Endothelial cell of umbilical vein (primary cell): Measurements from ENCODE around the gene DLGAP4. TPM values are rescaled to one million over a fixed set of nuclear protein-coding genes. Genes with fewer than 3 reads are reported as not detected.
"Not testable (repeated sequence)": the region's sequence is repeated elsewhere in the genome, so short reads cannot be mapped to it uniquely, and the experiment has no call there.

Experiments
- BruUV-seq: library from RNA; stranded (reverse); fragments of 400-500 nt; replicated peaks from 2 replicates; lab custom pipeline; 2021; lab: Mats Ljungman, UMichigan
- CTCF ChIA-PET: fragments of 300-600, 350-600 bp; sonication (Branson Sonifier 250); formaldehyde crosslinking; loops from one replicate; lab custom pipeline; 2021; ENCODE audit warnings: antibody characterized with exemption, inconsistent platforms; lab: Charles Lee
- POLR2A ChIA-PET: fragments of 300-600, 350-600 bp; sonication (Branson Sonifier 250); formaldehyde crosslinking; loops from one replicate; lab custom pipeline; 2021; ENCODE audit warnings: antibody characterized with exemption, inconsistent platforms; lab: Charles Lee
- DNase-seq: peaks from one replicate; pipeline ENCODE4 v3.0.0-alpha.2; 2011; ENCODE audit warnings: low read depth, low spot score
- FAIRE-seq: peaks from 2 replicates; lab custom pipeline; 2011; peaks lifted over from hg19 to GRCh38; lab: Jason Lieb, UNC
- H2AFZ ChIP-seq: 2 replicates; pipeline ENCODE4 v1.6.0; 2012; ENCODE audit warnings: low read depth, low read length, control low read depth, inconsistent platforms
- H3K27ac ChIP-seq: 2 replicates; pipeline ENCODE4 v1.5.1; 2011; ENCODE audit warnings: low read depth, mild to moderate bottlenecking, control low read depth, low read length, moderate library complexity; ENCODE audit not compliant: insufficient read depth
- H3K27me3 ChIP-seq, 2 experiments: 2 replicates each; pipeline versions ENCODE4 v1.6.0 to v1.6.1; 2011; ENCODE audit warnings: low read length in 2 of 2, mixed read lengths in 1 of 2; ENCODE audit not compliant: control insufficient read depth in 2 of 2, insufficient read depth in 2 of 2
- H3K36me3 ChIP-seq, 2 experiments: 2 replicates in 1 of 2; 3 replicates in 1 of 2; pipeline ENCODE4 v1.5.1; 2011; ENCODE audit warnings: low read length in 2 of 2, mild to moderate bottlenecking in 1 of 2, moderate library complexity in 1 of 2; ENCODE audit not compliant: control insufficient read depth in 2 of 2, insufficient read depth in 2 of 2; ENCODE audit errors: extremely low read depth in 1 of 2
- H3K4me1 ChIP-seq: 3 replicates; pipeline ENCODE4 v1.5.1; 2011; ENCODE audit warnings: mild to moderate bottlenecking, low read length; ENCODE audit not compliant: control insufficient read depth, insufficient read depth; ENCODE audit errors: extremely low read depth
- H3K4me2 ChIP-seq: 2 replicates; pipeline ENCODE4 v1.6.1; 2011; ENCODE audit warnings: low read length, control low read depth, mixed read lengths; ENCODE audit not compliant: insufficient read depth
- H3K4me3 ChIP-seq, 3 experiments: fragments of 200-600 bp in 1 of 3; sonication (generic), shearing (Covaris generic) in 1 of 3; replicated peaks in 1 of 3; 2 replicates each; pipeline ENCODE4 v1.5.1; 2011 to 2016; ENCODE audit warnings: control low read depth in 3 of 3, low read length in 3 of 3, mild to moderate bottlenecking in 2 of 3, inconsistent platforms in 1 of 3, low read depth in 1 of 3, moderate library complexity in 1 of 3; ENCODE audit not compliant: insufficient read depth in 1 of 3
- H3K79me2 ChIP-seq: 2 replicates; pipeline ENCODE4 v1.6.0; 2012; ENCODE audit warnings: low read length, inconsistent platforms; ENCODE audit not compliant: control insufficient read depth, insufficient read depth
- H3K9ac ChIP-seq: replicated peaks from 2 replicates; pipeline ENCODE3; 2011; ENCODE audit warnings: low read length, control low read depth; ENCODE audit not compliant: insufficient read depth; ENCODE audit errors: extremely low read depth
- H3K9me1 ChIP-seq: replicated peaks from 3 replicates; pipeline ENCODE4 v1.6.0; 2011; ENCODE audit warnings: mild to moderate bottlenecking, low read length; ENCODE audit not compliant: control insufficient read depth, insufficient read depth; ENCODE audit errors: extremely low read depth
- H3K9me3 ChIP-seq: replicated peaks from 2 replicates; pipeline ENCODE4 v1.5.1; 2012; ENCODE audit warnings: low read length, inconsistent platforms; ENCODE audit not compliant: control insufficient read depth, insufficient read depth
- H4K20me1 ChIP-seq: replicated peaks from 2 replicates; pipeline ENCODE3; 2011; ENCODE audit warnings: mild to moderate bottlenecking, low read length; ENCODE audit not compliant: control insufficient read depth, insufficient read depth; ENCODE audit errors: extremely low read depth
- EZH2 ChIP-seq: IDR thresholded peaks from 2 replicates; pipeline ENCODE4 v1.6.1; 2012; ENCODE audit warnings: borderline replicate concordance, low read depth, mild to moderate bottlenecking, moderate library complexity, low read length, inconsistent platforms; ENCODE audit not compliant: severe bottlenecking
- FOS ChIP-seq: IDR thresholded peaks from 2 replicates; pipeline ENCODE4 v1.6.1; 2011; ENCODE audit warnings: mild to moderate bottlenecking, low read length, moderate library complexity, borderline replicate concordance; ENCODE audit not compliant: insufficient read depth
- JUN ChIP-seq: IDR thresholded peaks from 2 replicates; pipeline ENCODE4 v1.6.1; 2011; ENCODE audit warnings: borderline replicate concordance, low read depth; ENCODE audit not compliant: insufficient read length, insufficient read depth
- MYC ChIP-seq: IDR thresholded peaks from one replicate; pipeline ENCODE4 v1.6.1; 2011; ENCODE audit warnings: mild to moderate bottlenecking, low read depth, low read length
- POLR2AphosphoS5 ChIP-seq: IDR thresholded peaks from 2 replicates; pipeline ENCODE4 v1.6.1; 2012; ENCODE audit warnings: low read depth, mild to moderate bottlenecking, control low read depth, low read length, moderate library complexity; ENCODE audit not compliant: insufficient read depth
- dilution Hi-C: fragments of 300-500 bp; cut with MboI; formaldehyde crosslinking; loops from one replicate; pipeline ENCODE4 v1.15.0; 2019; ENCODE audit warnings: low sequenced_read_pairs; ENCODE audit not compliant: extremely low pct_ligation_motif_present
- intact Hi-C: fragments of 100-400 bp; cut with micrococcal nuclease; formaldehyde crosslinking; loops from one replicate; pipeline ENCODE4 v1.10.0; 2022
- polyA plus RNA-seq, 4 experiments: library from polyadenylated mRNA; depleted of rRNA in 3 of 4; stranded (reverse) in 3 of 4; unstranded in 1 of 4; fragments of >200 nt; gene quantifications; 2 replicates each; pipeline versions ENCODE4 v1.2.1 to v1.2.3, GENCODE V29; 2011 to 2012; ENCODE audit warnings: missing spikeins in 1 of 4
- total RNA-seq: library from RNA; stranded (reverse); gene quantifications from 2 replicates; pipeline ENCODE4 v1.2.3, GENCODE V29; 2021
- TF ChIP-seq, protein P1 (sequence below), 2 donors: IDR thresholded peaks; 1 replicate in 1 of 2; 2 replicates in 1 of 2; pipeline ENCODE4 v1.5.1; 2011; ENCODE audit warnings: low read length in 2 of 2, mild to moderate bottlenecking in 2 of 2, moderate library complexity in 2 of 2, control low read depth in 1 of 2, inconsistent platforms in 1 of 2, low read depth in 1 of 2; ENCODE audit not compliant: insufficient read depth in 1 of 2; ENCODE audit errors: extremely low read depth in 1 of 2

The DLGAP4 gene
- total and polyA plus RNA-seq, 2 donors (not counting 3 experiments of a cell fraction or from before 2014, with no cell fraction given), result 57.5 to 125 TPM

DNA sequence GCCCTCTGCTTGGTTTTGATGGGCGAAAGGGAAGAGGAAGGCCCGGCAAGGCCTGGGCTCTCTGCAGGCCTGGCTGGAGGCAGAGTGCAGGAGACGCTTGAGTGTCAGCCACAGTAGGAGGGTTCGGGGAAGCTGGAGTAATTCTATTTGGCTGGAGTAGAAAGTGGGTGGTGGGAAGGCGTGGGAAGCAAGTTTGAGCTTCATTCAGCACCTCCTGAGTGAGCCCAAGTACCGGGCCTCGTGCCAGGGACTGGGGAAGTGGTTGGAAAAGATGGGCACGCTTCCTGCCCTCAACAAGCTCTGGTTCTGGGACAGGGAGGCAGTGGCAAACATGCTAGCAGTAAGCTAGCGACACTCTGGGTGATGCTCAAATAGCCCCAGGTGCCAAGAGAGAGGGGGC lies 72.5 kb downstream of the DLGAP4 start:
- no peak overlapping the region for H3K4me3 ChIP-seq
- H4K20me1 ChIP-seq, result no peaks in the 10 kb centered on the region
- FAIRE-seq, result no peak
- intact Hi-C loops, result loop anchor here (10.0 kb wide), 1 partner anchor 1724 kb away; no protein-coding TSS in a partner anchor
- H3K27me3 ChIP-seq, result peaks cover 1 to 3% of the 10 kb centered on the region in 2 experiments
- H3K79me2 ChIP-seq, result no peaks in the 10 kb centered on the region
- dilution Hi-C loops, result no loop called here
- no peaks in the 10 kb centered on the region for H3K4me1 ChIP-seq
- no peak overlapping the region for H2AFZ ChIP-seq
- H3K9ac ChIP-seq, result no peak overlapping the region
- no peak overlapping the region for H3K27ac ChIP-seq
- no TSS peak for BruUV-seq
- TF ChIP-seq FOS, result no peak
- no peak for TF ChIP-seq MYC
- no peak for TF ChIP-seq JUN
- no peak for TF ChIP-seq POLR2AphosphoS5
- TF ChIP-seq EZH2, result no peak
- TF ChIP-seq, protein P1, sequence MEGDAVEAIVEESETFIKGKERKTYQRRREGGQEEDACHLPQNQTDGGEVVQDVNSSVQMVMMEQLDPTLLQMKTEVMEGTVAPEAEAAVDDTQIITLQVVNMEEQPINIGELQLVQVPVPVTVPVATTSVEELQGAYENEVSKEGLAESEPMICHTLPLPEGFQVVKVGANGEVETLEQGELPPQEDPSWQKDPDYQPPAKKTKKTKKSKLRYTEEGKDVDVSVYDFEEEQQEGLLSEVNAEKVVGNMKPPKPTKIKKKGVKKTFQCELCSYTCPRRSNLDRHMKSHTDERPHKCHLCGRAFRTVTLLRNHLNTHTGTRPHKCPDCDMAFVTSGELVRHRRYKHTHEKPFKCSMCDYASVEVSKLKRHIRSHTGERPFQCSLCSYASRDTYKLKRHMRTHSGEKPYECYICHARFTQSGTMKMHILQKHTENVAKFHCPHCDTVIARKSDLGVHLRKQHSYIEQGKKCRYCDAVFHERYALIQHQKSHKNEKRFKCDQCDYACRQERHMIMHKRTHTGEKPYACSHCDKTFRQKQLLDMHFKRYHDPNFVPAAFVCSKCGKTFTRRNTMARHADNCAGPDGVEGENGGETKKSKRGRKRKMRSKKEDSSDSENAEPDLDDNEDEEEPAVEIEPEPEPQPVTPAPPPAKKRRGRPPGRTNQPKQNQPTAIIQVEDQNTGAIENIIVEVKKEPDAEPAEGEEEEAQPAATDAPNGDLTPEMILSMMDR (IDR thresholded peaks at IDR 0.05; ENCODE audit: extremely low read depth in 1 of 2, insufficient read depth in 1 of 2, low read depth in 1 of 2, low read length in 2 of 2), result no peak
- ChIA-PET POLR2A (no interaction called here), CTCF (interaction anchor here (1.0 kb wide), 1 partner anchor 21 kb away, joined by 3 read pairs; no protein-coding TSS in a partner anchor)
- H3K36me3 ChIP-seq, result no peaks in the 10 kb centered on the region
- H3K4me2 ChIP-seq, result no peak overlapping the region
- no peak for DNase-seq
- H3K9me3 ChIP-seq, result no peaks in the 10 kb centered on the region
- no peaks in the 10 kb centered on the region for H3K9me1 ChIP-seq

DNA sequence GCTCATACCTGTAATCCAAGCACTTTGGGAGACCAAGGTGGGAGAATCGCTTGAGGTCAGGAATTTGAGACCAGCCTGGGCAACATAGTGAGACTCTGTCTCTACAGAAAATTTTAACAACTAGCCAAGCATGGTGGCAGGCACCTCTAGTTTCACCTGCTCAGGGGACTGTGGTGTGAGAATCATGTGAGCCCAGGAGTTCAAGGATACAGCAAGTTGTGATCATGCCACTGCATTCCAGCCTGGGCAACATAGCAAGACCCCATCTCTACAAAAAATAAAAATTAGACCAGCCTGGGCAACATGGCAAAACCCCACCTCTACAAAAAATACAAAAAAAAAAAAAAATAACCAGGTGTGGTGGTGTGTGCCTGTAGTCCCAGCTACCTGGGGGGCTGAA lies 73.8 kb downstream of the DLGAP4 start:
- H3K79me2 ChIP-seq, H3K4me2 ChIP-seq, H2AFZ ChIP-seq, H3K36me3 ChIP-seq, H3K4me3 ChIP-seq, H3K9ac ChIP-seq, POLR2A ChIA-PET, H4K20me1 ChIP-seq, FAIRE-seq, H3K4me1 ChIP-seq, H3K27me3 ChIP-seq, H3K27ac ChIP-seq, CTCF ChIA-PET, H3K9me1 ChIP-seq, BruUV-seq, DNase-seq, H3K9me3 ChIP-seq, dilution Hi-C loops: not testable (repeated sequence)
- intact Hi-C loops, result loop anchor here (10.0 kb wide), 1 partner anchor 1725 kb away; no protein-coding TSS in a partner anchor
